ENCODE measurements around the gene GPAT2.
"Not testable (repeated sequence)": the region's sequence is repeated elsewhere in the genome, so short reads cannot be mapped to it uniquely, and the experiment has no call there.

GPAT2 gene

DNA sequence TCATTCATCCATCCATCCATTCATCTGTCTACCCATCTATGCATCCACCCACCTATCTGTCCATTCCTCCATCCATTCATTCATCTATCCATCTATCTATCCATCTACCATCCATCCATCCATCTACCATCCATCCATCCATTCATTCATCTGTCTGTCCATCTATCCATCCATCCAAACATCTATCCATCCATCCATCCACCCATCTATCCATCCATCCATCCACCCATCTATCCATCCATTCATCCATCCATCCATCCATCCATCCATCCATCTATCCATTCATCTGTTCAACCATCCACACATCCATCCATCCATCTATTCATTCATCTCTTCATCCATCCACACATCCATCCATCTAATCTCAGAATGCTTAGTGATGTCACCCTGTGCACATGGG is 30.0 kb upstream of the GPAT2 start:
- DNase-seq = not testable (repeated sequence)

DNA sequence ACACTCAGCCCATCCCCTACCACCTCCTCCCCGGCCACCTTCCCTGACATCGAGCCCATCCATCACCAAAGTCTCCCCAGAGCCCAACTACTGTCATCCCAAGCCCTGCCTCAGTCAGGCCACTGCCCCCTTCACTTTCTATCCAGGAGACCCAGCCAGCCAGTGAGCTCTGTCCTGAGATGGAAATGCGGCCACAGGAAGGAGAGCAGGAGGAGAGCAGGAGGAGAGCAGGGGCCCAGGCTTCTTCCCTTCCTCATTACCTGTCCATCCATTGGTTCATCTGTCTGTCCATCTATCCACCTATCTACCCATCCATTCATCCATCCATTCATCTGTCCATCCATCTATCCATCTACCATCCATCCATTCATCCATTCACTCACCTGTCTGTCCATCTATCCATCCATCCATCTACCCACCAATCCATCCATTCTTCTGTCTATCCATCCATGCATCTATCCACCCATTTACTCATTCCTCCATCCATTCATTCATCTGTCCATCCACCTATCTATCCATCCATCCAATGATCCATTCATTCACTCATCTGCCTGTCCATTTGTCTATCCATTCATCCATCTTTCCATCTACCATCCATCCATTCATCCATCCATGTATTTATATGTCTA is 29.4 kb upstream of the GPAT2 start:
- DNase-seq = not testable (repeated sequence)

DNA sequence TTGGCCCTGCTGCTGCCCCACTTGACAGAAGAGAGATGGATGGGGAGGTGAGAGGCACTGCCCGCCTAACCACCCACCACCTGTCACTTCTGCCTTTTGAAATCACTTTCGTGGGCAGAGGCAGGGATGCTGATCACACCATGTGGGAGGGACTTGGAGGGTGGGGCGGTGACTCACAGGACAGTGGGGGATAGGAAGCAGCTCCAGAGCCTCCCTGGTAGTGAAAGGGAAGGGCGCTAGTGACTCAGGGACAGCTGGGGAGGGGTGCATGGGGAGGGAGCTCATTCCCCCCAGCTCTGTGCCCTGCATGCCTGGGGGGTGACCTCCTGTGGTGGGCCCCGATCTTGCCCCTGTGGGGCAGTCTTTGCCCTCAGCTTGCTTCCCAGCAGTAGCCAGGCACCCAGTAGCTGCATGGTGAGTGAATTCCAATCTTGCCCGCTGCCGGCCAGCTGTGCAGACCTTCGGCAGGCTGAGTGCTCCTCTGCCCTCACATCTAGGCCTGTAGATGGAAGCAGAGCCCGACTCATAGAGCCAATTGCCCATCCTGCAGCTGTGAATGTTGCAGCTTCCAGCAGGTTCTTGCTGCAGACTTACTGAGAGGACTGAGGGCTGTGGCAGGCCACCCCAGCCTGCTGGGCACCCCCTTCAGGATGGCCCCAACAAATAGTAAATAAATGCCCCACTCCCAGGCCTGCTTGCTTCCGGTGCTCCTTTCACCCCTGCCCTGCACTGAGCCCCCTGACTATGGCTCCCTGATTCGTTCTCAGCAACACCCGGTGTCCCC is 28.6 kb upstream of the GPAT2 start:
- not testable (repeated sequence) for DNase-seq

DNA sequence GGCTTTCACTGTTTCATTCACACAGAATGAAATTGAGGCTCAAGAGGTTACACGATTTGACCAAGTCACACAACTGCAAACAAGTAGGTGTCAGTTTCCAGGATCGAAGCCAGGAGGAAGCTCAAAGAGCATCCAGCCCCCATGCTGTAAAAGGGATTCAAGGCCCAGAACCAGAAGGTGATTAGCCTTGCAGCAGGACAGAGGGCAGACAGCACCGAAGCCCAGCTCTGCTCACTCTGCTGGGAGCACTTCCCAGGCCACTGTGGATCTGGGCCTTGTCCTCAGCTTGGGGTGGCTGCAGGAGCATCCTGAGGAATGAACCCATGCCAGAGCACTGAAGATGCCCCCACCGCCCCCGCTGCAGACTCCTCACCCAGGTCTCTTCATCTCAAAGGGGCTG is 27.8 kb upstream of the GPAT2 start:
- DNase-seq = not testable (repeated sequence)

DNA sequence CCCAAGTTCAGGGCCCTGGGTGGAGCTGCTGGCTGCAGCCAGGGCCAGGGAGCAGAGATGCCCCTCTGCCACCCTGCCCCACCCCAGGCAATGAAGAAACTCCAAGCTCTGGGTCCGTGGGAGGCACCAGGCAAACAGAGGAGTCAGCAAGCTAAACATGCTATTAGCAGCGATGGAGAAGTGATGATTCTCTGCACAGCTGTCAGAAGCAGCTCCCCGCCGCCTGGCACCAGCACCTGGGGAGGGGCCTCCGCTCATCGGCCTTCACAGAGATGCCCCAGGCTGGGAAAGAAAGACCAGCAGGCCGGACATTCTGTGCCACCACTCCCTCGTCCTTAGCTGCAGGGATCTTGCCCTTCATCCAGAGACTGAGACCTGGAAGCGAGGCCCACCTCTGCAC is 27.2 kb upstream of the GPAT2 start:
- not testable (repeated sequence) for DNase-seq

DNA sequence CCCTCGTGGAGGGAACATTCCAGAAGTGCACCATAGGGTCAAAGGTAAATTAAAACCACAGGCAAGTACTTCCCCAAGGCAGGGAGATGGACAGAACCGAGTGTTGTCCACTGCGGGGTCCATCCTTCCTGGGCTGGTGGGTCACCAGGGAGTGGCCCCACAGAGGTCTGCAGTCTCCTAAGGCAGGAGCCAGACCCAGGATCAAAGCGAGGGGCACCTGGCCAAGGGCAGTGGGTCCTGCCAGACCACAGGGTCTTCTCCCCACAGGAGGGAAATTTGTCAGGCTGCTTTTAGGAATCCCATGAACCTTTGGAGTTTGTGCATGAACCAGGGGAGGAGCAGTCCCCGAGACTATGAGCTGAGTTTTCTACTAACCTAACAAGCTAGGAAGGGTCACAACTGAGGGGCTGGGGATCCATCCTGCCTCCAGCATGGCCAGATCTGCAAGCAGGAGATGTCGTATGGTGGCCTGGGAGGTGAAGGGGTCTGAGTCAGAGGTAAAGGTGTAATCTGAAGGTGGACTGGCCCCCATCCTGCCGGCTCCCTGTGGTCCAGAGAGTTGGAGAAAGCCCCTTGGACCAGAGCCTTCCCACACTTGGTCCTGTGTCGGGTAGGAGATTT is 26.6 kb upstream of the GPAT2 start:
- not testable (repeated sequence) for DNase-seq

DNA sequence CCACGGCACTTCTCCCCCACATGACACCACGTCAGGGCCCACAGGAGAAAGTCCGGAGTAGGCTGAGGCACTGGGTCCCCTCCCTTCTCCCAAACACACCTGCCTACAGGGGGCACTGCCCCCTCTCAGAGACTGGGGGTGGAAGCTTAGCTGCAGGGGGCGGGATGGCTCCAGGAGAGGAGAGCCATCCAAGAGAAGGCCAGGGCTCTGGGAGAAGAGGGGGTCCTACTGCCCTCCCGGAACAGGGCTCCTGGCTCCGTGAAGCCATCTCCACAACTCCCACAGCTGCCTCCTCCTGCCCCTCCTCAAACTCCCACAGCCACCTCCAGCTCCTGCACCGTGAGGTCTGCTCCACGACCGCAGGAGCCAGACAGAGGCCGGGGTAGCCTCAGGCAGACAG is 25.6 kb upstream of the GPAT2 start:
- not testable (repeated sequence) for DNase-seq

DNA sequence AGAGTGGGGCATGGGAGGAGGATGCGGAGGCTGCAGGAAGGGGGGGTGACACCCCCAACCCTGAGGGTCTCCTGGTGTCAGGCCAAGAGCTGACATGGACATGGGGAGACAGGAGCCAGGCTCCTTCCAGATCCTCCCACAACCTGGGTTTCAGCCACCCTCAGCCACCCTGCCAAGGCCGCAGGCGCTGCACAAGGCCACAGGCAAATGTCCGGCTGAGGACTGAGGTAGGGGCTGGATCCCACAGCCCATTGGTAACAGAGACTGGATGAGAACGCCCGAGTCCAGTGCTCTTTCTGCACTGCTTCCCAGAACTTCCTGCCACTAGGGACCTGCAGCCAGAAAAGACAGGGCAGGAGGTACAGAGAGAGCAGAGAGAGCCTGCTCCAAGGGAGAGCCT is 24.7 kb upstream of the GPAT2 start:
- DNase-seq = not testable (repeated sequence)

DNA sequence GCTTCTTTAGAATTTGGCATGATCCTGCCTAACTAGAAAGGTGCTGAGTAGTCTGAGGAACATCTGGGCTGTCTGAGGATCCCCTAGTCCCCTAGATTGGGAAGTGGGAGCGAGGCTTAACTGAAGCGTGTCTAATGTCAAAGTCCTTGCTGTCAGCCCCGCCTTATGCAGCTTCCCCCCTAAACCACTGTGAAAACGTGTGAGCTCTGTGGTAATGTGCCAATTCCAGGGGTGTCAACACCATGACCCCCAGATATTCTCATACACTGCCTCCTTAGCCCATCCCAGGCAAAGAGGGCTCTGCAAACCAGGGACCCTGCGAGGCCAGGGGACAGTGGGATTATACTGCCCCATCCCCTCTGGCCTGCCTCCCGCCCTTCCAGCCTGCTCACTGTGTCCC is 21.1 kb upstream of the GPAT2 start:
- DNase-seq = not testable (repeated sequence)

DNA sequence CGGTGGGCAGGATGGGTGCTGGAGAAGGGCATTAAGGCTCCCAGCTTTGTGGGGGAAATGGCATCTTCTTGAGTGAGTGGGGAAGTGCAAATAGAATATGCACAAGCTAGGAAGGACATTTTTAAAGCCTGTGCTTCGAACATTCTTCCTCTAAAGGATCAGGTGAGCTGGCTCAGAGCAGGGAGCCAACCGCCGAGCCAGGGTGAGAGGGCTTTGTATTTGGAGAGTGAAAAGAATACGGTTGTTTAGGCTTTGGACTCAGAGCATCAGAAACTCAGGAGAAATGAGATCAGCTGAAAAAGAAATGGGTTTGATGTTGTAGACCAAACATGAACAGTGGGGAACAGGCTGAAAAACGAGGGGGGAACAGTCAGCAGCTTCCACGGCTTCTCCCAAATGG is 19.8 kb upstream of the GPAT2 start:
- not testable (repeated sequence) for DNase-seq

DNA sequence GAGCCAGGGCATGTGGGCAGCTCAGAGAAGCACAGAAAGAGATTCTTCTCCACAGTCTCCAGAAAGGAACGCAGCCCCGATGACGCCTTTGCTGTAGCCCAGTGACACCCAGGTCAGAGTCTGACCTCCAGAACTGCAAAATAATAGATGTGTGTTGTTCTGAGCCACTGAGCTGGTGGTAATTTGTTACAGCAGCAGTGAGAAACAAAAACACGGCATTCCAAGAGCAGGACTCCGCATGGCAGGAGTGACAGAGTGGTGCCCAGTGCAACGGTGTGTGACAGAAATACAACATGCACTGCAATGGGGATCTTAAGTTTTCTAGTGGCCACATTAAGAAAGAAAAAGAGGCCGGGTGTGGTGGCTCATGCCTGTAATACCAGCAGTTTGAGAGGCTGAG is 18.7 kb upstream of the GPAT2 start:
- not testable (repeated sequence) for DNase-seq

DNA sequence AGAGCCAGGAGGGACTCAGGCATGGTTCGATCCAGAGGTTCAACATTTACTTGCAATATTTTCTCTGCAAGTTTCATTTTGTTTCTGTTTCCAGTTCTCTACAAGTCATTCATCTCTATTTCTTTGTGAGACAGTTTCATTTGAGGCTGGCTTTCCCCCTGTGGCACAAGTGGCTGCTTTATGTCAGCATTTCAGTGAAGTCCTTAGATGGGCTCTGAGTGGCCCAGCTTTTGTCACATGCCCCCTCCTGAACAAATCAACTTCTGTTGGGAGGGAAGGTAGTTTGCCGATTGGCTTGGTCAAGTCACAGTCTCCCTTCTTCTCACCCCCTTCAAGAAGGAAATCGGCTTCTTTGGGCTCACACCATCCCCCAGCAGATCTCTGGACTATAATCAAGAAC is 17.9 kb upstream of the GPAT2 start:
- not testable (repeated sequence) for DNase-seq

DNA sequence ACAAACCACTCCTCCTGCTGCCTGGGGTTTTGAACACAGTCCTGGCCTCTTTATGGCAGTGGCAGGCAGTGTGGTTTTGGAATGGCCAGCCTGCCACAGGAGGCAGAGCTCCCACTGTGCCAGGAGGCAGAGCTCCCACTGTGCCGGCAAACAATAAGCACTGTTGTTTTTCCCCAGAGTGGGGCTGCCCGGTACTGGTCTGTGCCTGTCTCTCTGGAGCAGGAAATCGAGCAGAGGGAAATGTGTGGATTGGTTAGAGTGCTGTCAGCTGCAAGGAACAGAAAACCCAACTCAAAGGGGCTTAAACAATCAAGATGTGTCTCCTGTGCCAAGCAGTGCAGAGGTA is 15.2 kb upstream of the GPAT2 start:
- DNase-seq = not testable (repeated sequence)

DNA sequence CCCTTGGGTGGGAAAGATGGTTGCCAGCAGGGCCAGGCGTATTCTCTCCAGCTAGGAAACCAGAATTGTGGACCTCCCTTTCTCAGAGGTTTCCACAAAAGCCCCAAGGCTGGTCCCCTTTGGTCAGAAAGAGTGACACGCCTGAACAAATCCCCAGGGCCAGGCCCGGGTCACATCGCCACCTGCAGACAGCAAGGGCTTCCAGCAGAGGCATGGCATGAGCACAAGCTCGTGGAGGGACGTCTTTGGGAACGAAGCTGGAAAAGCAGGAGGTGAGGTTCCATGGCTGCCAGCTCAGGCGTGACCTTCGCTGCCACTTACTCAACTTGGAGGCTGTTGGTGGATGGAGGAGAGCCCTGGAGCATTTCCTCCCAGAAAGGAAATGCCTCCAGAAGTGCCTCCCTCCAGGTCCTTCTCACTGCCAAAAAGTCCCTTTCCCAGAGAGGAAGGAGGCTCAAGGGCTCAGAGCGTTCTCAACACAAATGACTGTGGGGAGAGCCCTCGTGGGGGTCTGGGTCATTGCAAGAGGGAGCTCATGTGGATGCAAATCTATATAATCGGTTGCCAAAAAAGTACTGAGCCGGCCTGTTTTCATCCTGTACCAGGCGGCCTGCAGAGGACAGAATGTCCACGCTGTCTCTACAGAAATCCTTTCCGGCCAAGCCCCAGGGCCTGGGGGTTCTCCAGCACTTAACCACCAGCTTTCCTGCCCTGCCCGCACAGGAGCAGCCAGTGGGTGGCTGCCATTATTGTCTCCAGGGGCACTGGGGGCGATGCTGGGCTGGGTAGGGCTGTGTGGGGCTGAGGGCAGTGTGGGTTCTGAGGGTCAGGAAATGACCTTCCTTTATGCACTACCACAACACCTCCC is 14.6 kb upstream of the GPAT2 start:
- not testable (repeated sequence) for DNase-seq

DNA sequence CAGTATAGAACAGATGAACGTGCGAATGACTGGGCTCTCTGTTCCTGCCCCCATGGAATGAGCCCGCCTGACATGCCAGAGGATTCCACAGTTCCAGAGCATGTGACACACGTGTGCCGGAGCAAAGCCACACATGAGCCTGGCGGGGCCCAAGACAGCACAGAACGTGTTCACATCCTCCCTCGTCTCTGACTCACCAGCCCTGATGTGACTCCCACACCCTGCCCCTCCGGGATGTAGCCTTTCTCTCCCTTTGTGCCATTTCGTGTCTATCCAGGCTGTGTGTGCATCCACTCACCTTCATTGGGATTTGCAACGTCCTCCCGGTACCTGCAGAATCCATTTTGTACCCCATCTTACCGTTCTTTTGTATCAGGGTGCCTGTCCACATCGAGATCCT is 838 bp upstream of the GPAT2 start:
- DNase-seq = not testable (repeated sequence)

DNA sequence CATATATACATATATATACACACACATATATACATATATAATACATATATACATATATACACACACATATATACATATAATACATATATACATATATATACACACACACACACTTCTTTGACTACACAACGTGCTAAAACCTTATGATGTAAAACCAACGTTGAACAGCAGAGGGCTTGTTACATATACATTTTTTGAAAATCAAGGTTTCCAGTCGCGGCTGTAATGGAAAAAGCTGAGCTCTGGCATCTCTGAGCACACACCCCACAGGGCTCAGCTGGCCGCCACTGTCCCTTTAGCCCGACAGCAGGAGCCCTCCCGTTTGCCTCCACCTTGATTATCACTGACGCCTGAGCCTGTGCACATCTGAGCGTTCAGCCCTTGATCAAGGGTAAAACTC is 719 bp downstream of the GPAT2 start:
- DNase-seq = not testable (repeated sequence)

DNA sequence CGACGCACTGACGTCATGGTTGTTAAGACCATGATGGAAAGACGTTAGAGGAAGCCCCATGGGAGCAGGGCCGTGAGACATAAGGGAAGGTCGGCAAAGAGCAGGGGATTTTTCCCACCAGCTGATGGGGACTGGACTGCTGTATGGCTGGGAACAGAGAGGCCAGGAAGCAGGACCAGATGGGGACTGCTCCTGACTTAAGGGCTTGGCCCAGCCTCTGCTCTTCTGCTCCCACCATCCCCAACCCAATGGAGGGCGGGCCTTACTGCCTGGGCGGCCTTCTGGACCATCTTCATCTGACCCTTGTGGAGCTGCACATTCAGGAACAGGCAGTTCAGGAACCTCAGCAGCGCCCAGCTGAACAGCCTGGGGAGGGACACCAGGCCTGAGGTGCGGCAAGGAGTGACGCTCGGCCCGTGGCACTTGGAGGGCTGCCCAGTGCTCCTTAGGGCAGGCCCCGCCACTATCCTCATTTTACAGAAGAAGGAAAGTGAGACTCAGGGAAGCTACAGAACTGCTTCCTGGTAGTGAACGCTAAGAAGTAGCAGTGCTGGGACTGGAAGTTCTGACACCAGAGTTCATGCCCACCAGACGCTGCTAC is 6.9 kb downstream of the GPAT2 start:
- DNase-seq = not testable (repeated sequence)

DNA sequence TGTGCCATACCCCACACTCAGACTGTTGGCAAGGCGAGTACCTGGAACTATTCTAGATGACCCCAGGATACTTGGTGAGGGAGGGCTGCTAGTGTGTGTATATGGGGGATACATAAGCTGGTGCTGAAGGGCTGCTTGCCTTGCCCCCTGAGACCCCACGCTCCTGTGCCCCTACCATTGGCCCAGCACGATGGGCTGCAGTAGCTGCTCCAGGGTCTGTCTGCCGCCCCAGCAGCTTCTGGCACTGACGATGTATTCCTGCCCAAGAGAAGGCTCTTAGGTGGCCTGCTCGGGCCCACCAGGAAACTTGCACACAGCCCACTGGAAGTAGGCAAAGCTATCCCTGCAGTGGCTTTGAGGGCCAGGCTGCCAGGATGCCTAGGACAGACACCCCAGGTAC is 9.0 kb downstream of the GPAT2 start:
- DNase-seq = not testable (repeated sequence)

DNA sequence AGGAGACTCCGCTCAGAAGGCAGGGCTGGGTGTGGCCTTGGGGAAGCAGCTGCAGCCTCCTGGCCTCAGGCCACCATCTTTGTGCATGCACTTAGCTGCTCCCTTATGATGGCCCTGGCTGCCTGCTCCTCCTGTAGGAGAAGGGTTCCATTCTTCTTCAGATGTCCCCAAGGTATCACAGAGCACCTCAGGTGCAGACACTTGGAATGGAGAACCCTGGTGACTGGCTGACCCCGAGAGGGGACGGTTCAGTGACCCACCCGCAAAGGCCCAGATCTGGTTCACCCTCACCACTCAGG is 9.6 kb downstream of the GPAT2 start:
- no peak for DNase-seq

DNA sequence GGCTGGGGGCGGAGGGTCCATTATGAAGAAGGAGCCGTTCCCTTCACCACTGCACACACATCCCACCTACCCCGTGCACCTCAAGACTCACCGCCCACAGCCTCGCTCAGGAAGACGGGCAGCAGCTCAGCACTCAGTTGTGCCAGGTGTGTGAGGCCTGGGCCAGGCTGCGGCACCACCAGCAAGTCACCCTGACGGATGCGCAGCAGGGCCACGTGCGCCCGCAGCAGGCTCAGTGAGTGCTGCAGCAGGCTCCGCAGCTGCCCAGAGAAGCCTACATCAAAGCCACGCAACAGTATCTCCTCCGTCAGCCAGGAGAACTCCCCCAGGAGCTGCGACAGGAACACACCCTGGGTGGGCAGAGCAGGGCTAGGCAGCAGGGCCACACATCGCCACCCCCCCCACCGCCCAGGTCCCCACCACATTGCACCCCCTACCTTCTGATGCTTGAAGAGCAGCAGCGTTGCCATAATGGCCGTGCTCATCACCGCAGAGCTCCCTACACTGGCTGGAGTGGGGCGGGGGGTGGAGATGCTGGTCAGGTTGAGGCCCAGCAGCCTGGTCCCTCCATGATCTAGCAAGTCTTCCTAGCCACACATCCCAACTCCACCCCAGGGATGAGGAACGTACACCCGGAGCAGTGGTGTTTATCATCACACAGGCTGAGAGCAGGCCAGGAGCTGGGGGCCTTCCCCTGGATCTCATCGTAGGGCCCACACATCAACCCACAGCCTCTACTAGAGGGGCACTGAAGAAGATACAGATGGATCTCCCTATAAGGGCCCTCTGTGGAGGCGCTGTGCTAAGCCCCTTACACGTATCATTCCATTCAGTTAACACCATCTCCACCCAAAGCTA is 10.2 kb downstream of the GPAT2 start:
- DNase-seq = no peak

DNA sequence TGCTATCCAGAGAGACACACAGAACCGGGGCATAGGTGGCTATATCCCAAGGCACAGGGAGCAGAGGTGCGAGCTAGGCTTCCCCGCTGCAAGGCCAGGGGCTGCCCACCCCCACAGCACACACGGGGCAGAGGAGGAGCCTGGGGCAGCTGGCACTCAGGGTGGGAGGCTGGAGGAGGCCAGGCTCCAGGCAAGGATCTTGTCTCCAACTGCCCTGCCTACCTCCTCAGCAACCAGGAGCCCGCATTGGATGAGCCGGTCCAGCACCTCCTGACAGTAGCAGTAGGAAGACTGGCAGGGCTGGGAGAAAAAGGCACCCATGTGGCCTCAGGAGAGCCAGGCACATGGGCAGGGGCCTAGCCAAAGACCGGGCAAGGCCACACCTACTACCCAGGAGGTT is 11.0 kb downstream of the GPAT2 start:
- DNase-seq = not testable (repeated sequence)

All from NCI-H2227 treated with DMSO at 0.1 percent for 48 hours (cell line).